Muscle of leg (tissue), 11 donors: ENCODE measurements around the gene SLC6A6. TPM values are rescaled to one million over a fixed set of nuclear protein-coding genes. Genes with fewer than 3 reads are reported as not detected.
"Not testable (repeated sequence)": the region's sequence is repeated elsewhere in the genome, so short reads cannot be mapped to it uniquely, and the experiment has no call there.

Source experiments
- DNase-seq: peaks from one replicate; pipeline ENCODE4 v3.0.0; 2013
- H3K27ac ChIP-seq: one replicate; pipeline ENCODE4 v1.5.1; 2013; ENCODE audit warnings: mild to moderate bottlenecking, low read length, control low read depth
- H3K27me3 ChIP-seq: one replicate; pipeline ENCODE4 v1.6.1; 2013; ENCODE audit warnings: low read length; ENCODE audit not compliant: control insufficient read depth, insufficient read depth
- H3K36me3 ChIP-seq: one replicate; pipeline ENCODE4 v1.6.1; 2013; ENCODE audit warnings: low read length; ENCODE audit not compliant: control insufficient read depth, insufficient read depth
- H3K4me1 ChIP-seq: one replicate; pipeline ENCODE4 v1.6.1; 2013; ENCODE audit warnings: low read length; ENCODE audit not compliant: control insufficient read depth, insufficient read depth
- H3K4me3 ChIP-seq: one replicate; pipeline ENCODE4 v1.5.1; 2013; ENCODE audit warnings: low read length, control low read depth
- H3K9me3 ChIP-seq: replicated peaks from 2 replicates; pipeline ENCODE4 v1.6.1; 2013; ENCODE audit warnings: low read depth, low read length; ENCODE audit not compliant: control insufficient read depth
- WGBS: methylation state at CpG from one replicate; pipeline ENCODE4 v1.1.5; 2013; ENCODE audit warnings: missing lambda C conversion rate; ENCODE audit not compliant: insufficient coverage; 5-methylcytosine and 5-hydroxymethylcytosine counted together
- polyA plus RNA-seq, 8 donors: library from polyadenylated mRNA; unstranded; fragments of 120-200 nt; gene quantifications; one replicate each; pipeline versions ENCODE4 v1.2.1 to v1.2.3, GENCODE V29; 2013; ENCODE audit warnings: inconsistent platforms in 1 of 8, low replicate concordance in 1 of 8; ENCODE audit not compliant: insufficient read length in 8 of 8, insufficient read depth in 1 of 8
- total RNA-seq: library from RNA; stranded (reverse); fragments of 120-200 nt; gene quantifications from one replicate; pipeline ENCODE4 v1.2.4, GENCODE V29; 2013

SLC6A6 gene
- total and polyA plus RNA-seq, 9 donors: 2.6 to 4.7 (median 4.0) TPM

DNA sequence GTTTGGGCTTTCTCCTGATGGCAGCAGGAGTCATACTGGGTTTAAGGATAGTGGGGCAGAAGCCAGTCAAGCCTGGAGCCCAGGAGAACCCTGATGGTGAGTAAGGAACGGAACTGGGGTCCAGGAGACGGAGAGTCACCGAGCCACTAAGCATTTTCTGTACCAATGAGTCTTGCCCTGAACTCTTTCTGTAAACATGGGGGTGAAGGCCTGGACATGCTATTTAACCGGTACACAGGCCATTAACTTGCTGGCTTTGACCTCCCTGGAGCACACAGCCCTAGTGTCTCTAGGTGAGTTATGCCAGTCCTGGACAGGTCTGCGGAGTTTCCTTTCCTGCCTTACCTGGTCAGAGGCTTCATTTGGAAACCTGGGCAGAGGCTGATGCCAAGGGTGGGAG, 3.9 kb downstream of the SLC6A6 start:
- 79% methylated on average over 5 of the region's 5 CpGs for WGBS
- Histone ChIP-seq H3K9me3 (no peaks in the 10 kb centered on the region), H3K27ac (no peak overlapping the region), H3K27me3 (peaks cover 46% of the 10 kb centered on the region), H3K4me3 (no peak overlapping the region), H3K4me1 (peaks cover 26% of the 10 kb centered on the region), H3K36me3 (no peaks in the 10 kb centered on the region)
- DNase-seq: no peak

DNA sequence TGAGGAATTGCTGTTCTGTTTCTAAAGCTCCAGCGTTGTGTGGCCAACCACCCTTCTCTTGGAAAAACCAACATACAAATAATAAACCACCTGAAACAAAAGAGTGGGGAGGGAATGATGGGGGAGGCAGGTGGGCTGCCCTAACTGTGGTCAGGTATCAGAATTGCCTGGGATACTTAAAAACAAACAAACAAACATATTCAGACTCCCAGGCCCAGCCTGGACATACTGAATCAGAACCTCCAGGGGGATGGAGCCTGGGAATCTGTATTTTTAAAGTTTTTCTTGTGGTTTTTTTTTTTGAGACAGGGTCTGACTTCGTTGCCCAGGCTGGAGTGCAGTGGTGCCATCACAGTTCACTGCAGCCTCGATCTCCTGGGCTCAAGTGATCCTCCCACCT, 4.4 kb downstream of the SLC6A6 start:
- H3K27me3 ChIP-seq: peaks cover 42% of the 10 kb centered on the region
- peaks cover 24% of the 10 kb centered on the region for H3K4me1 ChIP-seq
- H3K27ac ChIP-seq: no peak overlapping the region
- no peaks in the 10 kb centered on the region for H3K9me3 ChIP-seq
- WGBS: no CpG with 5 or more reads among the region's 3 CpGs
- no peak overlapping the region for H3K4me3 ChIP-seq
- H3K36me3 ChIP-seq: no peaks in the 10 kb centered on the region
- DNase-seq: no peak

DNA sequence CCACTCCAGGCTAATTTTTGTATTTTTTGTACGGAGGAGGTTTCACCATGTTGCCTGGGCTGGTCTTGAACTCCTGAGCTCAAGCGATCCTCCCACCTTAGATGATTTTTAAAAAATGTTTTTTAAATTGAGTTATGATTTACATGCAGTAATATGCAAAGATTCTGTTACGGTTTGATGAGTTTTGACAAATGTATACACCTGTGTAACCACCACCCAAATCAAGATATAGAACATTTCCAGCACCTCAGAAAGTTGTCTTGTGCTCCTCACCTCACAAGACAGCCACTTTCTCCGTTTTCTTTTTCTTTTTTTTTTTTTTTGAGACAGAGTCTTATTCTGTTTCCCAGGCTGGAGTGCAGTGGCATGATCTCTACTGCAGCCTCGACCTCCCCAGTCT, 4.8 kb downstream of the SLC6A6 start:
- peaks cover 20% of the 10 kb centered on the region for H3K4me1 ChIP-seq
- no peak for DNase-seq
- peaks cover 38% of the 10 kb centered on the region for H3K27me3 ChIP-seq
- H3K36me3 ChIP-seq: no peaks in the 10 kb centered on the region
- H3K9me3 ChIP-seq: no peaks in the 10 kb centered on the region
- H3K27ac ChIP-seq: no peak overlapping the region
- H3K4me3 ChIP-seq: no peak overlapping the region
- WGBS: 71% methylated on average over 1 of the region's 5 CpGs

DNA sequence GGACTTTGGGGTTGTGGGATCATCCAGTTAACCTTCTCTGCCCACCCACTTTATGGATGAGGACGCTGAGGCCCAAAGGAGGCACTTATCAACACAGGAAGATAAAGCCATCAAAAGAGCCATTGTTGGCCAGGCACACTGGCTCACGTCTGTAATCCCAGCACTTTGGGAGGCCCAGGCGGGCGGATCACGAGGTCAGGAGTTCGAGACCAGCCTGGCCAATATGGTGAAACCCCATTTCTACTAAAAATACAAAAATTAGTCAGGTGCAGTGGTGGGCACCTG, 7.3 kb downstream of the SLC6A6 start:
- H3K9me3 ChIP-seq, H3K4me3 ChIP-seq, H3K36me3 ChIP-seq, DNase-seq, H3K27ac ChIP-seq: not testable (repeated sequence)
- peaks cover 28% of the 10 kb centered on the region for H3K27me3 ChIP-seq
- peaks cover 12% of the 10 kb centered on the region for H3K4me1 ChIP-seq
- 58% methylated on average over 2 of the region's 6 CpGs for whole genome bisulfite sequencing

DNA sequence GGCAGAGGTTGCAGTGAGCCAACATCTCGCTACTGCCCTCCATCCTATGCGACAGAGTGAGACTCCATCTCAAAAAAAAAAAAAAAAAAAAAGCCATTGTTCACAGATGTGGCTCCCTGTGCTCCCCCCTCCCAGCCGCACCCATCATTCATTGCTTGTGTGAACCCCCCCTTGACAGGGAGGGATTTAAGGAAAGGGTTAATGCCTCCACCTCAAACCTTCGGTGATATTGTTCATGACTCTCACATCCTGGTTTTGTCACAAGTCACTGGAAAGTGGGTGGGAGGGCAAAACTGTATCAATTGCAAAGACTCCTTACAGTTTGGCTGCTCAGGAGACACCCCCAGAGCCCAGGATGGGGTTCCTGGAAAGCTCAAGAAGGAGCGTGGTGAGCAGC, 7.7 kb downstream of the SLC6A6 start:
- peaks cover 11% of the 10 kb centered on the region for H3K4me1 ChIP-seq
- WGBS: 100% methylated on average over 1 of the region's 5 CpGs

DNA sequence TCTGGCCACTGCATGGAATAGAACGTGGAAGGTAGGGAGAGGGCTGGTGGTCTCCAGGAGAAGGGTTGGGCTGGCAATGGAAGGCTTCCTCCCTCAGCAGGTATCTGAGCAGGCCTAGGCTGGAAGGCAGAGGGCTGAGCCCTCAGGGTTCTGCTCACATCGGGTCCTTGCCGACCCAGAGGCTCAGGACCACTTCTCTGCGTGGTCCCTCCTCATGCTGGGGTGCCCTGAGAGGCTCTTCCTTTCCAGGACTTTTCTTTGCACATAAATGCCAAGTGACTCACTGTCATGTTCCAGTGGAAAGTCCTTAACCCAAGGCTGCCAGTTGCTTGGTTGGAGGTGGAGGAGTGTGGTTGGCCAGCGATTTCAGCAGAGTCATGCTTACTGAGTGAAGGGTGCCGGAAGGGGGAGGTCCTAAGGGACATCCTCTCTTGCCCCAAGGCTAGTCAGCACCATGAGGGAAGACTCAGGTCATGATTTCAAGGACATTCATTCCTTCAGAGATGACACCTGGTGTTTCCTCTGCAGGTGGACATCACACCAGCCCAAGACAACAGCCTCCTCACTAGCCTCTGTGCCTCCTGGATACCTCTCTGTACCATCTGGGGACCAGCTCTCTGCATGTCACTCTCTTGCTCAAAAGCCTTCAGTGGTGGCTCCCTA, 8.2 kb downstream of the SLC6A6 start:
- 91% methylated on average over 5 of the region's 6 CpGs for WGBS

More for the DNA sequence above, 7.7 kb downstream of the SLC6A6 start:
- no peaks in the 10 kb centered on the region for H3K36me3 ChIP-seq
- H3K4me3 ChIP-seq: no peak overlapping the region
- no peak for DNase-seq
- H3K27me3 ChIP-seq: peaks cover 24% of the 10 kb centered on the region
- no peak overlapping the region for H3K27ac ChIP-seq
- H3K9me3 ChIP-seq: no peaks in the 10 kb centered on the region

DNA sequence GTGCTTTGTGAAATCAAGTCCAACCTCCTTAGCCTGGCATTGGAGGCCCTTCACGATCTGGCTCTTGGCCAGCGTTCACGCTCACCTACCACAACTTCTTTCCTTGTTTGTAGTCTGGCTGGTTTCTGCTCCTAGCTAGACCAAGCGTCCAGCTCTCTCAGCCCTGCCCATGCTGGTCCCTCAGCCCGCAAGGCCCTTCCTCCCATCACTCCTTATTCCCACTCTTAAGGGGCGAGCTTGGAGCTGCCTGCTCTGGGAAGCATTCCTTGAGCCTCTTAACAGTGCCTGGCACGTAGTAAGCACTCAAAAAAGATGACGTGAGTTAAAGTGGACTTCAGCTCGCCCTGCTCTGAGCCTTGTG, 8.7 kb downstream of the SLC6A6 start:
- peaks cover 11% of the 10 kb centered on the region for H3K4me1 ChIP-seq
- no peak overlapping the region for H3K4me3 ChIP-seq
- WGBS: 86% methylated on average over 9 of the region's 9 CpGs
- DNase-seq: no peak
- H3K27me3 ChIP-seq: peaks cover 19% of the 10 kb centered on the region
- H3K36me3 ChIP-seq: no peaks in the 10 kb centered on the region
- no peak overlapping the region for H3K27ac ChIP-seq
- no peaks in the 10 kb centered on the region for H3K9me3 ChIP-seq

More for the DNA sequence above, 8.2 kb downstream of the SLC6A6 start:
- no peak overlapping the region for H3K4me3 ChIP-seq
- peak; percentile 42 for DNase-seq
- H3K4me1 ChIP-seq: peaks cover 11% of the 10 kb centered on the region
- H3K27me3 ChIP-seq: peaks cover 21% of the 10 kb centered on the region
- no peaks in the 10 kb centered on the region for H3K36me3 ChIP-seq
- no peak overlapping the region for H3K27ac ChIP-seq
- no peaks in the 10 kb centered on the region for H3K9me3 ChIP-seq

DNA sequence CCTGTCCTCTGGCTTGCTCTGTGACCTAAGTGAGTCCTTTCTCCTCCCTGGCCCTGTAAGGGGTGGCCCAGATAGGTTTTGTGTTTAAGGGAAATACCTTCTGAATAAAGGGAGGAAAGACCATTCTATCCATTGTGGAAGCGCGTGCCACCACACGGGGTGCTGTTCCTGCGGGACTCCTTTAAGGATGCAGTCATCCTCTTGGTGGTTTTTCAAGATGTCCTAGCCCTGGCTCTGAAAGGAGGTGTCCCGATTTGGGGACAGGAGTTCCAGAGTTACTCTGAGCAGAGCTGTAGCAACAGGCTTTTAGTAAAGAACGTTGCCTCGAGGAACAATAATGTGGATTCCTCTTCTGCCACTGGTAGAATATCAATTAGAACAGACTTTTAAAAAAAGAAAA, 9.6 kb downstream of the SLC6A6 start:
- 70% methylated on average over 2 of the region's 7 CpGs for WGBS
- Histone ChIP-seq H3K9me3 (no peaks in the 10 kb centered on the region), H3K36me3 (no peaks in the 10 kb centered on the region), H3K4me1 (peaks cover 11% of the 10 kb centered on the region), H3K27ac (no peak overlapping the region), H3K4me3 (no peak overlapping the region), H3K27me3 (peaks cover 17% of the 10 kb centered on the region)
- DNase-seq: no peak

DNA sequence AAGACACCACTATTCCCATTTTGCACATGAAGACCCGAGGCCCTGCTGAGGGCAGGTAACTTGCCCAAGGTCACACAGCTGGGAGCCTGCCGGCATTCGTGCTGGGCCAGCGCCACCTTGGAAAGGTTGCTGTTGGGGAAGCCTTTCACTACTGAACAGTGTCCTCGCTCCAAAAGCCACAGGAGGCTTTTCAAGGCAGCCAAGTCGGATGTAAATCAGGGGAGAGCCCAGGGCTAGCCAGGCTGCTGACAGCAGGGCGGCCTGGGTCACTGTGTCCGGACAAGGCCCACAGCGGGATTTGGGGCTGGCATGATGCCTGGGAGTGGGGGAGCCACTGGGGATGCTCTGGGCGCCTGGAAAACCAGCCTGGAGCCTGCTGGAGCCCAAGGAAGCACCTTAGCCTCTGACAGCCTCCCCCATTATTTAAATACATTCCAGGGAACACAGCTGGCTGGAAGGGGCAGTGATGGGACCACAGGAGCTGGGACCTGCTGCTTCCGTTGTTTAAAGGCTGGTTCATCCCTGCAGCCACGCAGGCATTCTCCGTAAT, 10.5 kb downstream of the SLC6A6 start:
- no peaks in the 10 kb centered on the region for H3K9me3 ChIP-seq
- no peak for DNase-seq
- WGBS: 37% methylated on average over 11 of the region's 13 CpGs
- no peak overlapping the region for H3K4me3 ChIP-seq
- no peaks in the 10 kb centered on the region for H3K36me3 ChIP-seq
- H3K27ac ChIP-seq: no peak overlapping the region
- peaks cover 17% of the 10 kb centered on the region for H3K27me3 ChIP-seq
- peaks cover 11% of the 10 kb centered on the region for H3K4me1 ChIP-seq

DNA sequence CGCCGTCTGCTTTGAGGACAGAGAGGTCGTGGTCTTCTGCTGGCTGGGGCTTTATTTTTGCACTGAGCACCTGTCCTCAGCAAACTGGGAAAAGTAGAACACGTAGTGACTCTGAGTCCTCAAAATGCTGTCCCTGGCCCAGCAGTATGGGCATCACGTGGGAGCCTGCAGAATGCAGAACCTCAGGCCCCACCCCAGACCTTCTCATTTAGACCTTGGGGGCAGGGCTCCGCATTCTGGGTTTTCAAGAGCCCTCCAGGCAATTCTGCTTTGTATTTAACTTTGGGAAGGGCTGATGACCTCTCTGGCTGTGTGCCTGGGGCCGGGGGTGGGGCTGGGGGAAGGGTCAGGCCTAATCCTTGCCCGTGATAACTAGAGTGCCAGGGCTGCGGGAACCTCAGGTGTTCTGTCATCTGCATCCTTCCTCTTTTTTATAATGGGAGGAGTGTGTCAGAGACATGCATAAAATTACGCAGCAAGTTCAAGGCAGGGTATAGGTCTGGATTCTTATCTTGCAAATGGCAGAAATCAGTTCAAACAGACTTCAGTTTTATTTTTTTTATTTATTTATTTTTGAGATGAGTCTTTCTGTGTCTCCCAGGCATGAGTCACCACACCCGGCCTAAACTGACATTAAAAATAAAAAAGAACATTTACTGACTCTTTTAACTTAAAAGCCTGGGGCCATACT, 11.1 kb downstream of the SLC6A6 start:
- Histone ChIP-seq H3K27me3 (peaks cover 17% of the 10 kb centered on the region), H3K27ac (no peak overlapping the region), H3K36me3 (no peaks in the 10 kb centered on the region), H3K9me3 (no peaks in the 10 kb centered on the region), H3K4me3 (no peak overlapping the region), H3K4me1 (peaks cover 12% of the 10 kb centered on the region)
- no peak for DNase-seq
- WGBS: 47% methylated on average over 6 of the region's 11 CpGs
